ENCODE measurements around the gene R3HCC1L.
"Not testable (repeated sequence)": the region's sequence is repeated elsewhere in the genome, so short reads cannot be mapped to it uniquely, and the experiment has no call there.

The R3HCC1L gene

DNA sequence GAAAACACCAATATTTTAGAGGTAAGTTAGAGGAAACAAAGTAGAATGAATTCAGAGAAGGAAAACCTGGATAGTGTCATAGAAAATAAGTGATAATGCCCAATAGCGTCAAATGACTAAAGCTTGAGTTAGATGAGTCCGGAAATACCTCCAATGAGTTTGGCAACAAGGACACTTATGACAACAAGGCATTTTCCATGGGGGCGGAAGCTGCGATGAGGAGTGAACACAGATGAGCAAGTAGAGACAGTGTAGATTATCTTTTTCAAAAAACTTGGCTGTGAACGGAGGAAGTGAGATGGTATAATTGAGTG, 383 bp upstream of the R3HCC1L start:
- H3K79me2 ChIP-seq (ENCODE audit: insufficient read depth, low read length): peaks cover 43% of the 10 kb centered on the region
- H3K4me1 ChIP-seq (ENCODE audit: insufficient read depth, low read length, poor library complexity, severe bottlenecking): peaks cover 28% of the 10 kb centered on the region
- peak overlapping the region; percentile 100 for H2AFZ ChIP-seq (ENCODE audit: low read length)
- peaks cover 6% of the 10 kb centered on the region; the same call in 1 of the 2 replicates for H3F3A ChIP-seq (ENCODE audit: low read depth)
- no peak for TF ChIP-seq EZH2phosphoT487 (IDR thresholded peaks at IDR 0.05; ENCODE audit: borderline replicate concordance)
- TF ChIP-seq, protein P1, sequence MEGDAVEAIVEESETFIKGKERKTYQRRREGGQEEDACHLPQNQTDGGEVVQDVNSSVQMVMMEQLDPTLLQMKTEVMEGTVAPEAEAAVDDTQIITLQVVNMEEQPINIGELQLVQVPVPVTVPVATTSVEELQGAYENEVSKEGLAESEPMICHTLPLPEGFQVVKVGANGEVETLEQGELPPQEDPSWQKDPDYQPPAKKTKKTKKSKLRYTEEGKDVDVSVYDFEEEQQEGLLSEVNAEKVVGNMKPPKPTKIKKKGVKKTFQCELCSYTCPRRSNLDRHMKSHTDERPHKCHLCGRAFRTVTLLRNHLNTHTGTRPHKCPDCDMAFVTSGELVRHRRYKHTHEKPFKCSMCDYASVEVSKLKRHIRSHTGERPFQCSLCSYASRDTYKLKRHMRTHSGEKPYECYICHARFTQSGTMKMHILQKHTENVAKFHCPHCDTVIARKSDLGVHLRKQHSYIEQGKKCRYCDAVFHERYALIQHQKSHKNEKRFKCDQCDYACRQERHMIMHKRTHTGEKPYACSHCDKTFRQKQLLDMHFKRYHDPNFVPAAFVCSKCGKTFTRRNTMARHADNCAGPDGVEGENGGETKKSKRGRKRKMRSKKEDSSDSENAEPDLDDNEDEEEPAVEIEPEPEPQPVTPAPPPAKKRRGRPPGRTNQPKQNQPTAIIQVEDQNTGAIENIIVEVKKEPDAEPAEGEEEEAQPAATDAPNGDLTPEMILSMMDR (conservative IDR thresholded peaks at IDR 0.05; ENCODE audit: low read length): no peak
- no peaks in the 10 kb centered on the region for H3K36me3 ChIP-seq (ENCODE audit: insufficient read depth, low read length)
- H3K9ac ChIP-seq (ENCODE audit: low read depth, low read length, poor library complexity, severe bottlenecking): peak overlapping the region; percentile 85
- H3K27me3 ChIP-seq (ENCODE audit: insufficient read depth, low read length, poor library complexity, severe bottlenecking): no peaks in the 10 kb centered on the region
- no peaks in the 10 kb centered on the region for H3K9me3 ChIP-seq (ENCODE audit: insufficient read depth, low read depth, low read length)
- peak overlapping the region; percentile 77 for H3K4me2 ChIP-seq (ENCODE audit: low read depth, low read length, poor library complexity, severe bottlenecking)
- H4K20me1 ChIP-seq (ENCODE audit: insufficient read depth, low read length, poor library complexity, severe bottlenecking): peaks cover 20% of the 10 kb centered on the region
- H3K9me2 ChIP-seq (replicated peaks; ENCODE audit: low read depth, low read length): no peaks in the 10 kb centered on the region
- peak overlapping the region; percentile 88 for H3K4me3 ChIP-seq (ENCODE audit: low read length, poor library complexity, severe bottlenecking)

DNA sequence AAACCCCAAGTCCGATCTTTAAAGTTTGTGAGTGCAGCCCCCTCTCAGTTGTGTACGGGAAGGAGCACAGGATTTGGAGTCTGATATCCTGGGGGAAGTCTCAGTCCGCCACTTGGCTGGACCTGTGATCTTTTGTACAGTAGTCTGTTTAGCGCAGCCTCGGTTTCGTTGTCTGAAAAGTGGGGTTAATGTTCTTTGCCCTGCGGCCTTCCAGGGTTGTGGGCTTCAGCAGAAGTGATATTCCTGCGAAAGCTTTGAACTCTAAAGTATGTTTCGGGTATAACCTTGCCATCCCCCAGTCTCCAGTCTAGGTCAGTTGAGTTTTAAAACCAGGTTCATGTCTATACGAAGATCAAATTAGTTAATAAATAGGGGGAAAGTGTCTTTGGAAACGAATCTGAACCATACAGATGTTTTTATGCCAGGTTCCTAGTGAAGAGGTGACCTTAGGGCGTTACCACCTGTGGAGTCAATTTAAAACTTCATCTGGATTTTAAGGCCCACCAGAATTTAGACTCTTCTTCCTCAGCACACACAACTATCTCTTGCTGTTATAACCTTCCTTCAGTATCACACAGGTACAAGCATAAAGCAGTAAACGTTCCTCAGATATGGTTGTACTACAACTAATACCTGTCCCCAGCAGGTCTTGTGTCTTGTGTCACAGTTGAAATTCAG, 904 bp downstream of the R3HCC1L start:
- Histone ChIP-seq H3K36me3 (ENCODE audit: insufficient read depth, low read length) (no peaks in the 10 kb centered on the region), H3K4me3 (ENCODE audit: low read length, poor library complexity, severe bottlenecking) (peak overlapping the region; percentile 88), H4K20me1 (ENCODE audit: insufficient read depth, low read length, poor library complexity, severe bottlenecking) (peaks cover 33% of the 10 kb centered on the region), H3K4me2 (ENCODE audit: low read depth, low read length, poor library complexity, severe bottlenecking) (peak overlapping the region; percentile 80), H3K27me3 (ENCODE audit: insufficient read depth, low read length, poor library complexity, severe bottlenecking) (no peaks in the 10 kb centered on the region), H3K9ac (ENCODE audit: low read depth, low read length, poor library complexity, severe bottlenecking) (peak overlapping the region; percentile 85), H3K9me3 (ENCODE audit: insufficient read depth, low read depth, low read length) (no peaks in the 10 kb centered on the region), H3K4me1 (ENCODE audit: insufficient read depth, low read length, poor library complexity, severe bottlenecking) (peaks cover 38% of the 10 kb centered on the region), H3F3A (ENCODE audit: low read depth) (peaks cover 6% of the 10 kb centered on the region; the same call in 1 of the 2 replicates), H3K9me2 (replicated peaks; ENCODE audit: low read depth, low read length) (no peaks in the 10 kb centered on the region), H3K79me2 (ENCODE audit: insufficient read depth, low read length) (peaks cover 56% of the 10 kb centered on the region), H2AFZ (ENCODE audit: low read length) (peak overlapping the region; percentile 100)
- no peak for TF ChIP-seq EZH2phosphoT487 (IDR thresholded peaks at IDR 0.05; ENCODE audit: borderline replicate concordance)
- TF ChIP-seq, protein P1 (conservative IDR thresholded peaks at IDR 0.05; ENCODE audit: low read length): no peak

DNA sequence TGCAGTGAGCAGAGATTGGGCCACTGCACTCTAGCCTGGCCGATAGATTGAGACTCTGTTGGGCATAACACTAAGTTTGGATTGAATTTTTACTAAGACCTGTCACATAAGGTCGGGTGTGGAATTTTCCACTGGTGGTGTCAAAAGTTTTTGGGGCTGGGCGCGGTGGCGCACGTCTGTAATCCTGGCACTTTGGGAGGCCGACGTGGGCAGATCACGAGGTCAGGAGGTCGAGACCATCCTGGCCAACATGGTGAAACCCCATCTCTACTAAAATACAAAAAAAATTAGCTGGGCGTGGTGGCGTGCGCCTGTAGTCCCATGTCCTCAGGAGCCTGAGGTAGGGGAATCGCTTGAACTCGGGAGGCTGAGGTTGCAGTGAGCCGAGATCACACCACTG, 2.3 kb downstream of the R3HCC1L start:
- peaks cover 48% of the 10 kb centered on the region for H3K4me1 ChIP-seq (ENCODE audit: insufficient read depth, low read length, poor library complexity, severe bottlenecking)
- H3K9me3 ChIP-seq (ENCODE audit: insufficient read depth, low read depth, low read length); H3K36me3 ChIP-seq (ENCODE audit: insufficient read depth, low read length); H2AFZ ChIP-seq (ENCODE audit: low read length); H3K4me3 ChIP-seq (ENCODE audit: low read length, poor library complexity, severe bottlenecking); H3K9me2 ChIP-seq (replicated peaks; ENCODE audit: low read depth, low read length); H3K27me3 ChIP-seq (ENCODE audit: insufficient read depth, low read length, poor library complexity, severe bottlenecking); H3K9ac ChIP-seq (ENCODE audit: low read depth, low read length, poor library complexity, severe bottlenecking); H3F3A ChIP-seq (ENCODE audit: low read depth): not testable (repeated sequence)
- peaks cover 45% of the 10 kb centered on the region for H4K20me1 ChIP-seq (ENCODE audit: insufficient read depth, low read length, poor library complexity, severe bottlenecking)
- peak overlapping the region; percentile 58 for H3K4me2 ChIP-seq (ENCODE audit: low read depth, low read length, poor library complexity, severe bottlenecking)
- H3K79me2 ChIP-seq (ENCODE audit: insufficient read depth, low read length): peaks cover 69% of the 10 kb centered on the region

DNA sequence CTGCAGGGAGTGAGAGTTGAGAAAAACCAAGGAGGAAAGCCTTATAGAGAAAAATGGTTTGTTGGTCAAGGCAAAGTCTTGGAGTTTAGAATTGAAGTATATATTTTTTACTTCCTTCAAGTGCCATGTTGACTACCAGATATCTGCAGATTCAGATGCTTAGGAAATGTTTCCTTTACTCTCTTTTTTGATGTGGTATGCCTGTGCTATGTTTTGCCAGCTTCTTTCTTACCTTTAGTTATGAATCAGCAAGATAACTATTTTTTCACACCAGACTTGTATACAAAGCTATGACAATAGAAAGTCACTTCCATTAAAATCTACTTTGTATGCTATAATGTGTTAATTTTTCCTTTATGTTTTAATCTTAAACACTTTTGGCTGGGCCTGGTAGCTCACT, 3.6 kb downstream of the R3HCC1L start:
- Histone ChIP-seq H3K9me2 (replicated peaks; ENCODE audit: low read depth, low read length) (no peaks in the 10 kb centered on the region), H3K4me3 (ENCODE audit: low read length, poor library complexity, severe bottlenecking) (peak overlapping the region; percentile 22), H3F3A (ENCODE audit: low read depth) (peaks cover 6% of the 10 kb centered on the region; the same call in 1 of the 2 replicates), H2AFZ (ENCODE audit: low read length) (no peak overlapping the region), H3K4me2 (ENCODE audit: low read depth, low read length, poor library complexity, severe bottlenecking) (peak overlapping the region; percentile 58), H3K9ac (ENCODE audit: low read depth, low read length, poor library complexity, severe bottlenecking) (no peak overlapping the region), H3K4me1 (ENCODE audit: insufficient read depth, low read length, poor library complexity, severe bottlenecking) (peaks cover 53% of the 10 kb centered on the region), H3K27me3 (ENCODE audit: insufficient read depth, low read length, poor library complexity, severe bottlenecking) (no peaks in the 10 kb centered on the region), H3K36me3 (ENCODE audit: insufficient read depth, low read length) (no peaks in the 10 kb centered on the region), H3K9me3 (ENCODE audit: insufficient read depth, low read depth, low read length) (no peaks in the 10 kb centered on the region), H3K79me2 (ENCODE audit: insufficient read depth, low read length) (peaks cover 78% of the 10 kb centered on the region), H4K20me1 (ENCODE audit: insufficient read depth, low read length, poor library complexity, severe bottlenecking) (peaks cover 53% of the 10 kb centered on the region)
- TF ChIP-seq, protein P1 (conservative IDR thresholded peaks at IDR 0.05; ENCODE audit: low read length): no peak
- TF ChIP-seq EZH2phosphoT487 (IDR thresholded peaks at IDR 0.05; ENCODE audit: borderline replicate concordance): no peak
